IMR-90 (cell line): ENCODE data around the gene FGF12.

Experiments
- BHLHE40 ChIP-seq: fragments of 150-350 bp; IDR thresholded peaks from 2 replicates; pipeline ENCODE4 v1.6.1; 2016; ENCODE audit warnings: mild to moderate bottlenecking, low read depth, low read length
- CEBPB ChIP-seq: IDR thresholded peaks from 2 replicates; pipeline ENCODE4 v1.6.1; 2012; ENCODE audit warnings: low read depth, low read length, improper control_type of control experiment
- CHD1 ChIP-seq: IDR thresholded peaks from 2 replicates; pipeline ENCODE4 v1.6.1; 2012; ENCODE audit warnings: low read depth, low read length, improper control_type of control experiment
- CTCF ChIP-seq: conservative IDR thresholded peaks from 2 replicates; pipeline ENCODE4 v1.5.1; 2012; ENCODE audit warnings: mild to moderate bottlenecking, low read depth, low read length, improper control_type of control experiment
- FOS ChIP-seq: fragments of 150-350 bp; IDR thresholded peaks from 2 replicates; pipeline ENCODE4 v1.6.1; 2016; ENCODE audit warnings: low read depth, low read length
- MAFK ChIP-seq: IDR thresholded peaks from 2 replicates; pipeline ENCODE4 v1.6.1; 2012; ENCODE audit warnings: low read depth, low read length, improper control_type of control experiment
- MXI1 ChIP-seq: IDR thresholded peaks from 2 replicates; pipeline ENCODE4 v1.6.1; 2012; ENCODE audit warnings: low read depth, mild to moderate bottlenecking, low read length, moderate library complexity, borderline replicate concordance
- NFE2L2 ChIP-seq: fragments of 150-350 bp; IDR thresholded peaks from 2 replicates; pipeline ENCODE4 v1.6.1; 2016; ENCODE audit warnings: low read depth, mild to moderate bottlenecking, low read length
- POLR2A ChIP-seq: IDR thresholded peaks from 2 replicates; pipeline ENCODE4 v1.6.1; 2012; ENCODE audit warnings: mild to moderate bottlenecking, low read depth, low read length
- RAD21 ChIP-seq: IDR thresholded peaks from 2 replicates; pipeline ENCODE4 v1.6.1; 2012; ENCODE audit warnings: low read length, improper control_type of control experiment
- RFX5 ChIP-seq: IDR thresholded peaks from 2 replicates; pipeline ENCODE4 v1.8.0; 2012; ENCODE audit warnings: low read depth, mild to moderate bottlenecking, low read length, moderate library complexity
- SMC3 ChIP-seq: fragments of 150-350 bp; IDR thresholded peaks from 2 replicates; pipeline ENCODE4 v1.6.1; 2016; ENCODE audit warnings: low read depth, mild to moderate bottlenecking, antibody characterized with exemption, low read length, moderate library complexity
- USF2 ChIP-seq: fragments of 150-350 bp; IDR thresholded peaks from 2 replicates; pipeline ENCODE4 v1.6.1; 2017; ENCODE audit warnings: mild to moderate bottlenecking, antibody characterized with exemption, low read length, low read depth

GRCh38 chr3:192220915-192221314 is 506.4 kb downstream of the FGF12 start:
- TF ChIP-seq POLR2A = no peak
- no peak for TF ChIP-seq CTCF
- TF ChIP-seq USF2 = no peak
- no peak for TF ChIP-seq RAD21
- no peak for TF ChIP-seq BHLHE40
- TF ChIP-seq CEBPB = no peak
- no peak for TF ChIP-seq RFX5
- TF ChIP-seq SMC3 = no peak
- no peak for TF ChIP-seq MXI1
- no peak for TF ChIP-seq NFE2L2
- no peak for TF ChIP-seq MAFK
- TF ChIP-seq FOS = no peak
- no peak for TF ChIP-seq CHD1
